Femur (tissue), 1 donor: ENCODE data around the gene PRXL2A.

Source experiments
- DNase-seq: peaks from one replicate; pipeline ENCODE4 v3.0.0-alpha.2; 2017

PRXL2A gene

GRCh38 chr10:80447436-80448190, 39.3 kb downstream of the PRXL2A start:
- no peak for DNase-seq

GRCh38 chr10:80448209-80448942, 40.0 kb downstream of the PRXL2A start:
- DNase-seq, result no peak

- no peak for DNase-seq
Measured at GRCh38 chr10:80449520-80449919, 41.2 kb downstream of the PRXL2A start.

- DNase-seq, result no peak
Measured at GRCh38 chr10:80451132-80451531, 42.8 kb downstream of the PRXL2A start.

- peak; percentile 38 for DNase-seq
Measured at GRCh38 chr10:80452069-80452468, 43.7 kb downstream of the PRXL2A start.

GRCh38 chr10:80452640-80453039, 44.3 kb downstream of the PRXL2A start:
- no peak for DNase-seq

- no peak for DNase-seq
Measured at GRCh38 chr10:80453056-80453841, 44.9 kb downstream of the PRXL2A start.

- DNase-seq, result peak; percentile 91
Measured at GRCh38 chr10:80453842-80454512, 45.6 kb downstream of the PRXL2A start, which contains the start of gene TSPAN14. Gene TSPAN14, plus strand, starts transcription at chr10:80454310. Its CDS starts 34,924 bp downstream, at chr10:80489234.

GRCh38 chr10:80454513-80455460, 46.4 kb downstream of the PRXL2A start:
- DNase-seq, result no peak

- DNase-seq, result no peak
Measured at GRCh38 chr10:80455461-80456349, 47.4 kb downstream of the PRXL2A start.

GRCh38 chr10:80457554-80458262, 49.4 kb downstream of the PRXL2A start:
- DNase-seq, result no peak

GRCh38 chr10:80458263-80458625, 49.9 kb downstream of the PRXL2A start:
- no peak for DNase-seq

GRCh38 chr10:80458638-80459037, 50.3 kb downstream of the PRXL2A start:
- DNase-seq, result no peak

- peak; percentile 83 for DNase-seq
Measured at GRCh38 chr10:80459047-80459865, 50.9 kb downstream of the PRXL2A start.

- peak; percentile 69 for DNase-seq
Measured at GRCh38 chr10:80460399-80461207, 52.3 kb downstream of the PRXL2A start.

- DNase-seq, result no peak
Measured at GRCh38 chr10:80461208-80462183, 53.1 kb downstream of the PRXL2A start.
